ENCODE measurements around the gene GTF2F2.

The GTF2F2 gene

GRCh38 chr13:45122941-45123340 is 2.6 kb downstream of the GTF2F2 start:
- no peak for DNase-seq

GRCh38 chr13:45132369-45133064 is 12.2 kb downstream of the GTF2F2 start:
- DNase-seq, result no peak

- DNase-seq, result no peak
Observed at GRCh38 chr13:45133396-45134118, 13.2 kb downstream of the GTF2F2 start.

GRCh38 chr13:45136741-45137504 is 16.6 kb downstream of the GTF2F2 start:
- no peak for DNase-seq

- no peak for DNase-seq
Observed at GRCh38 chr13:45137526-45137925, 17.2 kb downstream of the GTF2F2 start.

- DNase-seq, result no peak
Observed at GRCh38 chr13:45138282-45138681, 18.0 kb downstream of the GTF2F2 start.

GRCh38 chr13:45141369-45141768 is 21.1 kb downstream of the GTF2F2 start:
- DNase-seq, result no peak

GRCh38 chr13:45142440-45143345 is 22.4 kb downstream of the GTF2F2 start:
- no peak for DNase-seq

GRCh38 chr13:45143346-45143751 is 23.0 kb downstream of the GTF2F2 start:
- DNase-seq, result no peak

- DNase-seq, result no peak
Observed at GRCh38 chr13:45149964-45150363, 29.7 kb downstream of the GTF2F2 start.

GRCh38 chr13:45156565-45157361 is 36.5 kb downstream of the GTF2F2 start:
- DNase-seq, result no peak

GRCh38 chr13:45162194-45162593 is 41.9 kb downstream of the GTF2F2 start:
- DNase-seq, result no peak

- no peak for DNase-seq
Observed at GRCh38 chr13:45162821-45163220, 42.5 kb downstream of the GTF2F2 start.

- no peak for DNase-seq
Observed at GRCh38 chr13:45166858-45167257, 46.5 kb downstream of the GTF2F2 start.

GRCh38 chr13:45167611-45168554 is 47.6 kb downstream of the GTF2F2 start:
- no peak for DNase-seq

- DNase-seq, result no peak
Observed at GRCh38 chr13:45168555-45168930, 48.2 kb downstream of the GTF2F2 start.

GRCh38 chr13:45174478-45174877 is 54.2 kb downstream of the GTF2F2 start:
- DNase-seq, result no peak

GRCh38 chr13:45178349-45179162 is 58.2 kb downstream of the GTF2F2 start:
- DNase-seq, result no peak

- no peak for DNase-seq
Observed at GRCh38 chr13:45179428-45179827, 59.1 kb downstream of the GTF2F2 start.

GRCh38 chr13:45180303-45180702 is 60.0 kb downstream of the GTF2F2 start:
- DNase-seq, result no peak
